HUDEP-2 (cell line): ENCODE data around the gene UBE3B.
A peak's percentile ranks its signal among the peaks of the same experiment; 100 is the strongest.

Source experiments
- DNase-seq, 76 experiments: peaks; one replicate each; lab custom pipeline; 2025; ENCODE audit not compliant: unreplicated experiment in 76 of 76; lab: John Stamatoyannopoulos, UW

Gene UBE3B

DNA sequence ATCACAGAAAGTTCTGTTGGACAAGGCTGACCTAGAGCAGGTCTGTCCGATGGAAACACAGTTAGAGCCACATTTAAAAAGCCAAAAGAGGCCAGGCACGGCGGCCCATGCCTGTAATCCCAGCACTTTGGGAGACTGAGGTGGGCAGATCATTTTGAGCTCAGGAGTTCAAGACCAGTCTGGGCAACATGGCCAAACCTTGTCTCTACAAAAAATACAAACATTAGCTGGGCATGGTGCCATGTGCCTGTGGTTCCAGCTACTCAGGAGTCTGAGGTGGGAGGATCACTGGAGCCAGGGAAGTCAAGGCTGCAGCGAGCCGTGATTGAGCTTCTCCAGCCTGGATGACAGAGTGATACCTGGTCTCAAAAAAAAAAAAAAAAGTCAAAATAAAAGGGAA, 14.9 kb downstream of the UBE3B start:
- DNase-seq = no peak

DNA sequence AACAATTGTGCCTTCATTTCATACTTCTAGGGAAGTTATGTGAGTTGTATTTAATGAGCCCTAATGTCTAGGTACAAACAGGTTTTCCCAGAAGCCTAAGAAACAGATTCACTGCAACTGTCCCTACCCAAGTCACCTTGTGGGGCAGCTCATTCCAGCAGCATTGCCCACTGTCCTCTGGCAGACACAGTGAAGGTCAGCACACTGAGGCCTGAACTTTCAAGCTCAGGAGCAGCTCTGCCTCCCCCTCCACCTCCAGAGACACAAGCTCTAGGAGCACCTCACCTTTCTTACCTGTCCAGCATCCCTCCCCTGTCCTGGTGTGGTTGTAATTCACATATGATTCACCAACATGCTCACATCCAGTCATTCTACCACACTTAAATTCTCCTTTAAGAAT, 15.7 kb downstream of the UBE3B start:
- DNase-seq = no peak

DNA sequence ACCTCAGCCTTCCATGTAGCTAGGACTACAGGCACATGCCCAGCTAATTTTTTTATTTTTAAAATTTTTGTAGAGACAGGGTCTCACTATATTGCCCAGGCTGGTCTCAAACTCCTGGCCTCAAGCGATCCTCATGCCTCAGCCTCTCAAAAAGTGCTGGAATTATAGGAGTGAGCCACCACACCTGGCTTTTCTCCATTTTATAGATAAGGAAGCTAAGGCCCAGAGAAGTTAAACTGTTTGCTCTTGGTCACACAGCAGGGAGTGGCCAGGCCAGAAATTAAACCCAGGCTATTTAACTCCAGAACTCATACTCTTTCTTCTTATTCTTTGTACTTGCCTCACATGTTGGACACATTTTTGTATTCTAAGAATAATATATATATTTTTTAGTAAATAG, 16.5 kb downstream of the UBE3B start:
- DNase-seq = no peak

DNA sequence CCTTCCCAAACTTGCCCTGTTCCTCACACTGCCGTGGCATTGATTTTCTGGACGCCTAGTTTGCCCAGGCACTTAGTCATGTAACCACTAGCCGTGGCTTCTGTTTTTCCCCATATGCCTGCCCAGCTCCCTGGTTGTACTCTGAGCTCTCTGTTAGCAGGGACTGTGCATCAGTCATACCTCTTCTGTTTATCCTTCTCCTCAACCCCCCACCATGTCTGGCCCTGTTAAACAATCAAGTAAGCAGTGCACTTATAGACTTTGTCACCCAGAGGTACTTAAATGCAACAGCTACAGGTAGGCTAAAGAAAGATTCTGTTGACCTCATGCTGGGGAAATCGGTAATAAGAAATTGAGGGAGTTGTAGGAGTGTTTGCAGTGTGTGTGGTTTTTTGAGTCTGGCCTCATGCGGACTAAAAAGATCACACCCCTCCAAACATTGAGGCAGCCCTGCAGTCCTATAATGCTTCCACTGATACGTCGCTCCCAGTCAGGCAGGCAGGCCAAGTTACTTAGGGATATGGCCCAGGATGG, 17.0 kb downstream of the UBE3B start:
- DNase-seq = no peak

DNA sequence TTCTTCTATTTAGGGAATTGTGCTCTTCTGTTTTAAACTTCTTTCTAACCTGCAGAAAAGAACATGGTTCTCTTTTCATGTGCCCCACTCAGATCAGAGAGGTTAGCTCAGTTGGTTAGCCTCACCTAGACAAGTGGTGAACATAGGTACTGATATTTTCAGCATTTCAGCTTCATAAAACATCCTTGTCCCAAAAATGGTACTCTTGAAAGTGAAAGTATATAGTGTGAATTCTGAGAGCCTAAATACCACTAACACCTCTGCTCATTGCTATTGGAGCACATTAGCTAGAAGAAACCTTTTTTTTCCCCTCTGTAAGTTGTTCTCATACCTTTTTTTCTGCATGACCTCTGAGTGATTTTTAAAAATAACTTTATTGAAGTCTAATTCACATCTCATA, 17.6 kb downstream of the UBE3B start:
- no peak for DNase-seq

DNA sequence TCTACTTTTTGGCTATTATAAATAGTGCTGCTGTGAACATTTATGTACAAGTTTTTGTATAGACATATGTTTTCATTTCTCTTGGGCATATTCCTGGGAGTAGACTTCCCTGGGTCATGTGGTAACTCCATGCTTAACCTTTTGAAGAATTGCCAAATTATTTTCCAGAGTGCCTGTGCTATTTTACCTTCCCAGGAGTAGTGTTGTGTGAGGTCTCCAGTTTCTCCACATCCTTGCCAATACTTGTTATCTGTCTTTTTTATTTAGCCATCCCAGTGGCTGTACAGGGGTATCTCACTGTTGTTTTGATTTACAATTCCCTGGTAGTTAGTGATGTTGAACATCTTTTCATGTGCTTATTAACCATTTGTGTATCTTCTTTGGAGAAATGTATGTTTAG, 18.9 kb downstream of the UBE3B start:
- DNase-seq = no peak

DNA sequence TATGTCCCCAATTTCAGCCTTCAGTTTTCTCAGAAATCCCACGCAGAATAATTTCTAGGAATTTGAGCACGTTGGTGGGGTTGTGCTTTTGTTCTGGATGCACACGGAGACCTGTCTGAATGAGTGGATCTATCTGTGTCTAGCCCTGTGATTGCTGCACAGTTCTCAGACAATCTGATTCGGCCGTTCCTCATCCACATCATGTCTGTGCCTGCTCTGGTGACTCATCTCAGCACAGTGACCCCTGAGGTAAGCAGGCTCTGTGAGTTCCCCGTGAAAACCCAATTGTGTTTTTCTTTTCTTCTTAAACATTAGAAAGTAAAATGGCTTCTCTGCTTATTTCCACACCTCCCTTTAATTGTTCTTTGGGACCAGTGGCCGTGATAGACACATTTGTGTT, 20.2 kb downstream of the UBE3B start:
- DNase-seq = no peak

DNA sequence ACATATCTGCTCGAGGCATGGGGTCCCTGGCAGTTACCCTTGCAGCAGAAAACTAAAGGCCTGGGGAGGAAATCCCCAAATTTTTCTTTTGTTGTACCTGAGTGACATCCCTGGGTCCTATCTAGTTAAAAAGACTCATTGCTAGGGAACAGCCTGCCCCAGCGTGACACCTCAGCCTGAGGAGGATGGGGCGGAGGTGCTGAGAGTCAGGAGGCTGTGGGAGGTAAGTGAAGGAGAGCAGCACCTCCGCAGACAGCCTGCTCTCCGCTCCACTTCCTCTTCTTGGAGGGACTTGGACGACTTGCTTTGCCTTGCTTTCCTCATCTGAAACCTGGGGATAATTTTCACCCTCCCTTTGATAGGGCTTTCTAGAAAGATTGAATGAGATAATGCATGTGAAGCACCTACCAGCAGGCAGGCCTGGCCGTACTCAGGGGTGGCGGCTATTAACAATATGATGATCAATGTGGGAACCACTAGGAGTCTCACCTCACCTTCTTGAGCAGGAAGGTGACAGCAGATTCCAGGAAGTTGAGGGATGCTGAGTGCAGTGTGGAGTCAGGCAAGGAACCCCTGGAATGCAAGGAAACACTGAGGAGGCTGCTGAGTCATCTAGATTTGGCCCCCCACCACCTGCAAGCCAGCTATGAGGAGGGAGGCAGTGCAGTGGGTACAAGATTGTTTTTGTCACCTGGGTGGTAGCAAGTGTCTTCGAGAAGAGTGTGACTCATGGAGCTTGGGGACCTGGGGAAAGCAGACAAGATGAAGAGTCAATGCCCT, 23.2 kb downstream of the UBE3B start:
- DNase-seq = no peak

DNA sequence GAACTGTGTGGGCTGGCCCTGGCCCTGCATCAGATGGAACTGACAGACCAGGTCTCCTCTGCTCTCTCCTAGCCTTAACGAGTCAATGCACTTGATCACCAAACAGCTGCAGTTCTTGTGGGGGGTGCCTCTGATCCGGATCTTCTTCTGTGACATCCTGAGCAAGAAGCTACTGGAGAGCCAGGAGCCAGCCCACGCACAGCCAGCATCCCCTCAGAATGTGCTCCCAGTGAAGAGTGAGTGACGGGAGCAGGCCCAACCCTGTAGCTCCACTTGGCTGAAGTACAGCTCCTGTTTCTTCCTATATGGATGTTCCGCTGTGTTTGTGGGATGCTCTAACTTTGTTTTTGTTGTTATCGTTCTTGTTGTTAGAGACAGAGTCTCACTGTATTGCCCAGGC, 23.9 kb downstream of the UBE3B start:
- DNase-seq = no peak

DNA sequence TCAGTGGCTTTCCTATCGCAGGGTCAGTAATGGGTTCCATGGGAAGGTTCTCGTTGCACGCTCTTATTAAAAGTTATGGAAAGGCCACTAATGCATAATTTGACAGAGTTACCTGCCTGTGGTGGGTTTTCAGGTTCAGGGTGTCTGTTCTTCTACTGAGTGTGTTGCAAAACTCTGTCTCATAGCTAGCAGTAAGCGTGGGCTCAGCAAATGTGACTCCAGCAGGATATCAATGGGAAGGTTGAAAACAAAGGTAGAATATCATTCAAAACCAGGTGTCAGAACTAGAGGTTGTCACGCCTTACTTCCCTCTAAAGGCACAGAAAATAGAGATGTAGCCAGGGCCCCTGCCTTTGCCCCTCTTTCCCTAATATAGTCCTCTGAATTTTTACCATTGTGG, 24.9 kb downstream of the UBE3B start:
- DNase-seq = no peak

DNA sequence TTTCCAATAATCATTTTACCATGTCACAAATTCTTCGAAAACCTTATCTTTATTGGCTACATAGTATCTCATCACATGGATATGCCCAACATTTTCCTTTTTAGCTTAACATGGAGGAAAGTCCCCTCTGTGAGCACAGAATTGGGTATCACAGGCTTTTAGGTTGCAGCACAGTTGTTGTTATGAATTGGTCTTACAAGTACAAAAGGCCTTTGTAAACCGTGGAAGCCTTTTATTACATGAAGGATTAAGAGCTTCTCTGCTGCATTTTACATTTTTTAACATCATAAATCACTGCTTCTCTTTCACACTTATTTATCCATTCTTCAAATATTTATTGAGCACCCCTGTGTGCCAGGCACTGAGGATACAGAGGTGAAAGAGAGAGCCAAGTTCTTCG, 26.2 kb downstream of the UBE3B start:
- no peak for DNase-seq

DNA sequence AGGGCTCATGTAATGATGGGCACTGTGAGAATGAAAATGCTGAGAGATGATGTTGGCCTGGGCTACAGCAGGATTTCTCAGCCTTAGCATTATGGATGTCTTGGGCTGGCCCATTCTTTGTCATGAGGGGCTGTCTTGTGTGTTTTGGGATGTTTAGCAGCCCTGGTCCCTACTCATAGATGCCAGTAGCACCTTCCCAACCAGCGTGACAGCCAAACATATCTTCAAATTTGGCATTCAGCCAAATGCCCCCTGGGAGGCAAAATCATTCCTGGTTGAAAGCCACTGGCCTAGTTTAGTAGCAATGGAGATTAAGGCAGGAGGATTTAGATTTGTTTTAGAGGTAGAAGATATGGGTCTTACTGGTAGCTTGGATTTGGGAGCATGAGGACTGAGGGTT, 26.6 kb downstream of the UBE3B start:
- no peak for DNase-seq

DNA sequence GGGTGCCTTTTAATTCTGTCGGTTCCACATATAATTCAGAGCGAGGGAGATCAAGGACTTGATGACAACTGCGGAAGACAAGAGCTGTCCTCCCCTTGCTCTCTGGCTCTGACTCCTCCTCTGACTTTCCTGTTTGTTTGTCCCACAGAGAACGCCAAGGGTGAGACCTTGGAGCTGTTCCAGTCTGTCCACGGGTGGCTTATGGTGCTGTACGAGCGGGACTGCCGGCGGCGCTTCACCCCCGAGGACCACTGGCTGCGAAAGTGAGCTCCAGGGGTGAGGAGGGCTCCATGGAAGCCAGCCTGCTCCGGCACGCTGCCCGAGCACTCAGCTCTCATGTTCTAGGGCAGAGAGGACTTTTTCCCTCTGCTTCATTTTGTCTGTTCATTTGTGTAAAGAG, 32.8 kb downstream of the UBE3B start:
- no peak for DNase-seq

DNA sequence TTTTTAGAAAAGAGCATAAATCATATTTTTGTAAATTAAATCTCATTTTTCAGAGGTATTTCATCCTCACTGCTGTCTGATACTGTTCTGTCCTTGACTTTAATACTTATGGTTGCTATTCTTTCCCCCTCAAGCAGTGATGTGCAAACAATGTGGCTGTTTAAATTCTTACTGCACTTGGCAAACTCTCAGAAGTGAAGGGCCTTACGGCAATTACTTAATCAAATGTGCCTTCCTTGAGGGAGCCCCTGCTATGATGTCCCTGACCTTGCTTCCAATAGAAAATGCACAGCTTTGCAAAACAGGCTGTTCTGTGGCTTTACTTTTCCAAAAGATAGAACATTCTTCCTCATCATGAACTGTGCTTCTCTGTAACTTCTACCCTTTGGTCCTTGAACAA, 35.2 kb downstream of the UBE3B start:
- DNase-seq = no peak

DNA sequence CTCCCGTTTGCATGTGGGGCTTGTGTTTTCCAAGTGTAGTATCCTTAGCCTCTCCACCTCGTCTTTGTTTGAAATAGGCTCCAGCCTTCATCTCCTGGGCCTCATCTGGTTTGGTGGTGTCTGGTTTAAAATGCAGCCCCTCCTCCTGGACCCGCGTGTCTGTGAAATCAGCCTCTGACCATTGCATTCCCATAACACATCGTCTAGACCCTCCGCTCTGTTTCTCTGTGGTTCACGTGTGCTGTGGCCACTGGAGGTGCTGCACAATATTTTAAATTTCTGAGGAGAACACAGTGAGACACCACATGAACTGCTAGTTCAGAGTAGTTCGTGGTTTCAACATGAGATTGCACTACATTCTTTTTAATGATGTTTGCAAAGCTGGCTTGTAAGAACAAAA, 35.6 kb downstream of the UBE3B start:
- DNase-seq = no peak

DNA sequence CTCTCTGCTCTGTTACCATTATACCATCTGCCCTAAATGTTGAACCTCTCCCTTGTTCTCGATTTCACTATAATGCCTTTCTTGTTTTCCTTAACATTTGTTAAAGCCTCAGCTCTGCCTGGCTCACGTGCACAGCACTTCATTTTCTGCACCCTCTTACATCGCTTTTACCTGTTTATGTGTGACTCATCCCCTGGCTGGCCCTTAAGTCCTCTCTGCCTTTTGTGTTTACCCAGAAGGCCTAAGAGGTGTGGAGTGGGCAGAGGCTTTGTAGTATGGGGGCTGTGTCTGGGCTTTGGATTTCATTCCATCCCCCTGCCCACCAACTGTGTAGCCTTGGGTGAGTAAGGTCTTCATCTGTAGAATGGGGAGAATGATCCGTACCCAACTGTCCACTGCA, 36.5 kb downstream of the UBE3B start:
- DNase-seq = no peak

DNA sequence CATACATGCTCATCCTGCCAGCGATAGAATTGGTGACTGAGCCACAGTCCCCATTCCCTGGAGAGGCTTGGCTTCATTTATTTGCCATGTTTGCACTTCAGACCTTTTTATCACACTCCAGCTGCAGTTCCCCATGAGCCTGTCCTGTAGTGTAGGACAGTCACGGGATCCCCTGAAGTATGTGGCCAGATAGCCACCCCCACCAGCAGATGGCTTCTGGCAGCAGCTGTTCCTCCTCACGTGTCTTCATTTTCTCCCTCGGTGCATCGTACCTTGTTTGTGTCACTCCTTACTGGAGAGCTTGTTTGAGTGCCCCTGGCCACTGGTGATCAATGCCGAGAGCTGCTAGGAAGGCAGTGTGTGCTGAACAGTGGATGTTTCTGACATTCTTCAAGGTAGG, 40.2 kb downstream of the UBE3B start:
- DNase-seq = no peak

DNA sequence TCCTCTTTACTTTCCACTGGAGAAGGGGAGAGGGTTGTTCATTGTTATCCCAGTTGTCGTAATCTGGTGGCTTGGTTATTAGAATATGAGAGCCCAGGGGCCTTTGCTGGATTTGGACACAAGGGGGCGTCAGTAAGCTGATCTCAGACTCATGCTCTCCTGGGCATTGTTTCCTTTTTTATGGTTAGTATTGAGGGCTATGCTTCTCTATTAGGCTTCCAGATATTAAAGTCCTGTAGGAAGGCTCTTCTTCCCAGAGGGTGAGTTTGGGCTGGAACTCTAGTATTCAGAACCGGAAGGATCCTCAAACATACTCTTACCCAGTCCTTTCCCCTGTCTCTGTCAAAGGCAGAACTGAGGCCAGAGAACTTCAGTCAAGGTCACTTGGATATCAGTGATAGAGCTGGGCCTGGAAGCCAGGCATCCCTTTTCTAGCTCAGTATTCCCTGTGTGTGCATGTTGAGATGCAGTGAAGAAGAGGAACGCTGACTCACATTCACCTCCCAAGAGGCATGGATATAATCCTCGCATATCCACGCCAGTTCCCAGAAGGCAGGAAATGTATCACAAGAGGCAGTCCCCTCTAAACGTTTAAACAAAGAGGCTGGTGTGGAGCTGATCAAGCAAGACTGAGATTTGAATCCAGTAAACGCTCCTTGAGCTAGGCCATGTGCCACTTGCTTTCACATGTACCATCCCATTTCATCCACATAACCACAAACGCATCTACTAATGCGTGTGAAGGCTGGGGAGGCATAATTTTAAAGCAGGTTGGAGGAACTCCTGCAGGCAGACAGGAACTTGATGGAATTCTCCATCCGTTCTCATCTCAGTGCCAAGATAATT, 41.6 kb downstream of the UBE3B start:
- DNase-seq = peak in 44 of 76 experiments; percentile 2 to 61 (median 24)

DNA sequence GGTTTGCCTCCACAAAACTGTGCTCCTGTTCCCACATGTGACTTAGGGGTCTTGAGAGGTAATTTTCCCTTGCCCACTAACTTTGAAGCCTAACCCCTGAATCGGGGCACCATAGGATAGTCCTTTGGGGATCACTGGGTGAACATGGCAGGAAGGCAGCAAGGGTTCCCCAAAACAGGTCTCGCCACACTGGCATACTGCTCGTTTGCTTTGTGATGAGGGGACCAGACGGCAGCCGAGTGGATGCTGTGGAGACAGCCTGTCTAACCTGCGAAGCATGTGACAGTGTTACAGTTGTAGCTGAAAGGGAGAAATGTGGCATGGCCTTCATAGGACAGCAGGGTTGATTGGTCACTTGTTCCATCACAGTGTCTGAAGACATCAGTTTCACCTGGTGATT, 42.4 kb downstream of the UBE3B start:
- DNase-seq = no peak

DNA sequence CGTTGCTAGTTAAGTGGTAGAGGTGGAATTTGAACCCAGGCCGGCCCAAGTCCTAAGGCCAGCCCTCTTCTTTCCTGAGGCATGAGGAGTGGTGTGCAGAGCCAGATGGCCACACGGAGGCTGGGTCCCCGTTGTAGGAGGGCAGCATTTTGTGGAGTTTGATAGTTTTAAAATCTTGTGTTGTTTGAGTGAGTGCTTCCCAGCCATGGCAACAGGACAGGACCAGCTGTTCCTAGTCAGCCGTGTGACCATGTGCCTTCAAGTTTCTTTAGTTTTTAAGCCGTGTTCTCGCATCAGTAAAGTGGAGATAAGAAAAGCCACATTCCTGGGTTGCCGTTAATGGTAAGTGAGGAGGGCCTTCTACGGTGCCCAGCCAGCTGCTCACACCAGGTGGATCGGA, 44.4 kb downstream of the UBE3B start:
- DNase-seq = no peak

DNA sequence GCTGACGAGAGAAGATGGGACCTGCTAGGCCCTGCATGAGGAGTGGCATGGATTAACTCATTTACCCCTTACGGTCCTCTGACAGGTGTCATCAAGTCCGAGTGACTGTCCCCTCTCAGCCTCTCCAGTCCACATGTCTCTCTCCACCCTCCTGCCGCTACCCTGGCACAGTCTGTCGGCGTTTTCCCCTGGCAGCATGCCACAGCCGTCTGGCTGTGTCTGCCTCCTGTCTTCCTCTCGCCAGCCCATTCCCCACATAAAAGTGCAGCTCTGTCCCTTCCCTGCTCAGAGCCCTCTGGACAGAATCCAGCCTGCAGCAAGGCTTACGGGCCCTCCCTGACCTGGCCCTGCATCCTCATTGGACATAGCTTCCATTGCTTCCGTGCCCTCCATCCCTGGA, 45.6 kb downstream of the UBE3B start:
- no peak for DNase-seq

DNA sequence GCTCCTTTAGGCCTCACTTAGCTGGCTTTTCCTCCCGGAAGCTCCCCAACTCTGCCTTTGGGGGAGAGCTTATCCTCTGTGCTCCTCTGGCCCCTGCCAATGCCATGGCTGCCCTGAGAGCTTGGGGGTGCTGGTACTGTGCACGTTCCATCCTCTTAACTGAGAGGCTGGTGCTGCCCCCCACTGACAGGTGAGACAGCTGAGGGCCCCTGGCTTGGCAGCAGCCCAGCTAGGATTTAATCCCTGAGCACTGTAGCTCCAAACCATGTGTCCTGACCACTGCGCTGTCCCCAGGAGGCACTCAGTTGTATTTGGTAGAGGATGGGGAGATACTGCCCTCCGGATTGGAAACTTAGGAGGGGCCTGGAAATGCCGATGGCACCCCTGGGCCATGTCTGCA, 46.1 kb downstream of the UBE3B start:
- DNase-seq = no peak
